PFSK-1 (cell line): ENCODE measurements around the gene CSE1L.

Experiments
- FOXP2 ChIP-seq: optimal IDR thresholded peaks from 2 replicates; pipeline ENCODE3; 2011; ENCODE audit warnings: borderline replicate concordance, control low read depth, inconsistent platforms; ENCODE audit not compliant: insufficient read depth; ENCODE audit errors: extremely low read length, extremely low read depth
- POLR2AphosphoS5 ChIP-seq: IDR thresholded peaks from 2 replicates; pipeline ENCODE4 v1.6.1; 2012; ENCODE audit warnings: low read depth, mild to moderate bottlenecking, control low read depth, low read length, moderate library complexity
- SIN3A ChIP-seq: IDR thresholded peaks from 2 replicates; pipeline ENCODE4 v1.6.1; 2012; ENCODE audit warnings: mild to moderate bottlenecking, low read length, moderate library complexity, borderline replicate concordance; ENCODE audit not compliant: insufficient read depth
- TAF1 ChIP-seq: IDR thresholded peaks from 2 replicates; pipeline ENCODE4 v1.6.1; 2012; ENCODE audit warnings: low read length, control low read depth, borderline replicate concordance; ENCODE audit not compliant: insufficient read depth
- TF ChIP-seq, protein P1 (sequence below), 2 experiments: IDR thresholded peaks; 2 replicates each; pipeline versions ENCODE4 v1.6.1 to v1.8.0; 2011 to 2012; ENCODE audit warnings: low read depth in 2 of 2, low read length in 2 of 2, control low read depth in 1 of 2, inconsistent platforms in 1 of 2, mild to moderate bottlenecking in 1 of 2, moderate library complexity in 1 of 2; ENCODE audit not compliant: insufficient read depth in 1 of 2

The CSE1L gene

DNA sequence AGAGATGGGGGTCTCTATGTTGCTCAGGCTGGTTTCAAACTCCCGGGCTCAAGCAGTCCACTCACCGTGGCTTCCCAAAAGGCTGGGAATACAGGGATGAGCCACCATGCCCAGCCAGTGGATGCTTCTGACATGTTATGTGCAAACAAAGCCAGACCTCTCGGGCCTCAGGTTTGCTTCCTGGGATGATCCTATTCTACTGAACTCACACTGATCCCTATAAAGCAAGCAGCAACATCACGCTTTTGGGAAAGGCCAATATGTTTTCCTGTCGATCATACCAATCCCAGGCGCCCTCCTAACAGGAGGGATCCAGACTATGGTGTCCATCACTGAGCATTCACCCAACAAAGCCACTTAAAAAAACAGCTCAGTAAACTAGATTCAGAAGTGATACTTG lies 60.2 kb downstream of the CSE1L start:
- no peak for TF ChIP-seq SIN3A

DNA sequence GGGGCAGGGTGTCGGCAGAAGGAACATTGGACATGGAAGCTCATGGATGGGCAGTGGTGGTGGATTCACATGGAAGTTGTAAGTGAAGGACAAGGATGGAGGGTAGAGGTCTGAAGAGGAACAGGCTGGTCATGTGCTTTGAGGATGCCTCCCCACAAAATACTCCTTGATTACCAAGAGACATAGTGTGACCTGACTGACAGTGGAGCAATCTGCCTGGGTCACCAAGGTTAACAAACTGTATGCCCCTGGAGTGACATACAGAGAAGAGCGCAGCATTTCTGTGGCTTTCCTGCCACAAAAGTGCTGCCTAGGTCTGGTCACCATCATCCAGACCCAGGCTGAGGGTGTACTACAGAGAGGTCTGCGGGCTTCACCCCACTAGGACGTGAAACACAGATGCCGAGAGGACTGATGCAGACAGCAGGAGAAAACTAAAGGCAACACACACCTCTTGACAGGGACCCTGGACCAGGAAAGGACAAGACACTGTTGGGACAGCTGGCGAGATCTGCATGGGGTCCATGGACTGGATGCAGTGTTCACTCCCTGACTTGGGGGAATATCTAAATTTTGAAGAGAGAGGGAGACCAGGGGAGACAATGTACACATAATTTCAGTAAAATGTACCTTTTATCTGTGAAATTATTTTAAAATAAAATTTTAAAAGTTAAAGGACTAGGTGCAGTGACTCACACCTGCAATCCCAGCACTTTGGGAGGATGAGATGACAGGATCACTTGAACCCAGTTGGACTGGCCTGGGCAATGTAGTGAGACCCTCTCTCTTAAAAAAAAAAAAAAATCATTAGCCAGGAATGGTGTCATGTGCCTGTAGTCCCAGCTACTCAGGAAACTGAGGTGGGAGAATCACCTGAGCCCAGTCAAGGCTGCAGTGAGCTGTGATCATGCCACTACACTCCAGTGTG lies 64.9 kb downstream of the CSE1L start:
- TF ChIP-seq SIN3A (no peak), FOXP2 (no peak), TAF1 (no peak), POLR2AphosphoS5 (no peak)
- TF ChIP-seq, protein P1, sequence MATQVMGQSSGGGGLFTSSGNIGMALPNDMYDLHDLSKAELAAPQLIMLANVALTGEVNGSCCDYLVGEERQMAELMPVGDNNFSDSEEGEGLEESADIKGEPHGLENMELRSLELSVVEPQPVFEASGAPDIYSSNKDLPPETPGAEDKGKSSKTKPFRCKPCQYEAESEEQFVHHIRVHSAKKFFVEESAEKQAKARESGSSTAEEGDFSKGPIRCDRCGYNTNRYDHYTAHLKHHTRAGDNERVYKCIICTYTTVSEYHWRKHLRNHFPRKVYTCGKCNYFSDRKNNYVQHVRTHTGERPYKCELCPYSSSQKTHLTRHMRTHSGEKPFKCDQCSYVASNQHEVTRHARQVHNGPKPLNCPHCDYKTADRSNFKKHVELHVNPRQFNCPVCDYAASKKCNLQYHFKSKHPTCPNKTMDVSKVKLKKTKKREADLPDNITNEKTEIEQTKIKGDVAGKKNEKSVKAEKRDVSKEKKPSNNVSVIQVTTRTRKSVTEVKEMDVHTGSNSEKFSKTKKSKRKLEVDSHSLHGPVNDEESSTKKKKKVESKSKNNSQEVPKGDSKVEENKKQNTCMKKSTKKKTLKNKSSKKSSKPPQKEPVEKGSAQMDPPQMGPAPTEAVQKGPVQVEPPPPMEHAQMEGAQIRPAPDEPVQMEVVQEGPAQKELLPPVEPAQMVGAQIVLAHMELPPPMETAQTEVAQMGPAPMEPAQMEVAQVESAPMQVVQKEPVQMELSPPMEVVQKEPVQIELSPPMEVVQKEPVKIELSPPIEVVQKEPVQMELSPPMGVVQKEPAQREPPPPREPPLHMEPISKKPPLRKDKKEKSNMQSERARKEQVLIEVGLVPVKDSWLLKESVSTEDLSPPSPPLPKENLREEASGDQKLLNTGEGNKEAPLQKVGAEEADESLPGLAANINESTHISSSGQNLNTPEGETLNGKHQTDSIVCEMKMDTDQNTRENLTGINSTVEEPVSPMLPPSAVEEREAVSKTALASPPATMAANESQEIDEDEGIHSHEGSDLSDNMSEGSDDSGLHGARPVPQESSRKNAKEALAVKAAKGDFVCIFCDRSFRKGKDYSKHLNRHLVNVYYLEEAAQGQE (IDR thresholded peaks at IDR 0.05; ENCODE audit: insufficient read depth in 1 of 2, low read depth in 2 of 2, low read length in 2 of 2), result no peak

DNA sequence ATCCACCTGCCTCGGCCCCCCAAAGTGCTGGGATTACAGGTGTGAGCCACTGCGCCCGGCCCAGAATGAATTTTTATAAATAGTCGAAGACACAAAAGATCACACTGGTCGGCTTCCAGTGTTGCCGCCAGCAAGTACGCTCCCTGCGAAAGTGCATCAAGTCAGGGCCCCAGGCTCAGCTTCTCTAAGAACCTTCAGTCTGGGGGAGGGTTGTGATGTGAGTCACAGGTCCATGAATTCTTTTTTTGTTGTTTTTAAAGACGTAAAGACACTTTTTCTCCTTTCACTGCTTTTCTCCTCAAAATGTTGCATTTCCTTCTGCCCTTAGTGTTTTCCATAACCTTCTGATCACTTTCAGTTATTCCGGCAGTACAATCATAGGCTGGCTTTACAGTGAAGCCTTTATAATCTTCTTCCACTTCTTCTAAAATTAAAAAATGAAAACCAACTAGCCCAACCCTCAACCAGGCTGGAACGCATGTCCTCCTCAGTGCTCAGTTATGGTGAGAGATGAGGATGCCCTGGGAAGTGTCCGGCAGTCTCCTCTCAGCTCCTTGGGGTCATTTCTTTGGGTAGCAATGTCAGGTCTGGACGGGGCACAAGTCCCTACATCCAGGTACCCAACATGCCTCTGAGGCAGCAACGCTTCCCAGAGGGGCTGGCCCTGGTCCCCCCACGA lies 66.6 kb downstream of the CSE1L start:
- TF ChIP-seq POLR2AphosphoS5, result no peak
- TF ChIP-seq SIN3A, result no peak
- no peak for TF ChIP-seq FOXP2

DNA sequence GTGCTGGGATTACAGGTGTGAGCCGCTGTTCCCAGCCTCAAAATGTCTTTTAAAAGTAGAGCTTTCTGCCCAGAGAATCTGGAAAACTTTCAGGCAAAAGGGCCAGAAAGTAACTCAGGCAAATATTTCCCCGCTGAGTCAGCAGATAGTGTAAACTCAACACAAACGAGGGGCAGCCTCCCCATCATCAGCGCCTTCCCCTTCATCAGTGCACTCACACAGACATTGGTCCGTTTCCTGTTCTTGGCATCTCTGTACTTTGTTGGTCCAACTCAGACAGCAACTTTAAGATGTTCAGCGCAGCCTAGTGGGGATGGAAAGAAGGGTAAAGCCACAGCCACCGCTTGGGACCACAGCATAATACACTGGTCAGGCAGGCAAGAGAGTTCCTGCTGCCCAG lies 69.5 kb downstream of the CSE1L start:
- TF ChIP-seq, protein P1 (IDR thresholded peaks at IDR 0.05; ENCODE audit: insufficient read depth in 1 of 2, low read depth in 2 of 2, low read length in 2 of 2), result no peak

DNA sequence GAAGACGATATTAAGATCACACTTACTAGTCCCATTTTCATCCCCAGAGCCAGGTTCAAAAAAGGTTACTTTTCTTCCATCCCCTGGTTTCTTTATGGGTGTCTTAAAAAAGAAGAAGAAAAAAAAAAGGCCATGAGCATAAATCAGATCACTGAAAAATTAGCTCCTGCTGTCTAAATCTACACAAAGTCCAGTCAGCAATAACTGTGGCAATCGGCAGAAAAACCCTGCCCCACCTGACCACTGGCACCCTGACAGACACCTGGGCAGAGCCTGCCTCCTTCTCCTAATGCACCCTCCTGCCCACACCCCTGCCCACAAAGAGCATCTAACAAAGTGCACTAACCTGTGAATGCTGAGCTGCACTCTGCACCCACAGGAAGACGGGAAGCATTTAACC lies 72.2 kb downstream of the CSE1L start:
- no peak for TF ChIP-seq SIN3A
- no peak for TF ChIP-seq TAF1
- TF ChIP-seq, protein P1 (IDR thresholded peaks at IDR 0.05; ENCODE audit: insufficient read depth in 1 of 2, low read depth in 2 of 2, low read length in 2 of 2), result no peak
- TF ChIP-seq POLR2AphosphoS5, result no peak
- TF ChIP-seq FOXP2, result no peak

DNA sequence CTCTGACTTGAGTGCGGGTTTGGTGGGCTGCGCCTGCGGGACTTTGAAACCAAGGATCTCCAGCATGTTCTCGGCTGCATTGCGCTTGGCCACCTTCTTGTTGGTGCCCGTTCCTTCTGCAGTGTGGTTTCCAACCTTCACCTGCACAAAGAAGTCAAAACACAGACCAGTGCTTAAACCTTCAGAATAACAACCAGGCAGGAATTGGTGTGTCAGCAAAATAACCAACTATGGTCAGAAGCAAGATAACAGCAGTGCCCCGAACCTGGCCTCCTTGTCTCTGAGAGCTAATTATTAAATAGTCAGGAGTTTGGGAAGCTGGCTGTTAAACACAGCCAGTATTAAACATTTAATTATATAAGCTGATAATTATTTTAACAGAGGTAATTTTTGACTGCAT lies 73.9 kb downstream of the CSE1L start:
- no peak for TF ChIP-seq POLR2AphosphoS5
- TF ChIP-seq TAF1, result no peak
- TF ChIP-seq, protein P1 (IDR thresholded peaks at IDR 0.05; ENCODE audit: insufficient read depth in 1 of 2, low read depth in 2 of 2, low read length in 2 of 2), result no peak
- TF ChIP-seq FOXP2, result no peak
- no peak for TF ChIP-seq SIN3A
